Measurements from ENCODE around the gene DAZAP1.

Gene DAZAP1

DNA sequence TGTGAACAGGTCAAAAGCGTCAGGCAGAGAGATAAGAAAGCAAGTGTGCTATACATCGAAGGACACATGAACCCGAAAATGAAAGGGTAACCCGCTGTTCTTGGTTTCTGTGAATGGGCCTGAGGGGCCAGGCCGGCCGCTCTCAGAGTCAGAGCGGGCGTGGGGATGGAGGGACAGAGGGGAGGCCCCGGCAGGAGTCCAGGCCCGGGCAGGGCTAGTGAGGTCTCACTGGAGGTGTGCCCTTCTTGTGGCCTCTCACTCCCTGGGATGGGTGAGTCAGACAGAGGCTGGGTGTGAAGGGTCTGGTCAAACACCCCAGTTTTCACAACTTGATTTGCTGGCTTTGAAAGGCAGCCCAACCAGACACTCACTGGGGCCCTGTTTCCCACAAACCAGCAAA lies 41.1 kb upstream of the DAZAP1 start:
- TF ChIP-seq POLR2AphosphoS5 (IDR thresholded peaks at IDR 0.05; ENCODE audit: low read depth, low read length) = no peak
- TF ChIP-seq FOXP2 (optimal IDR thresholded peaks at IDR 0.05; ENCODE audit: borderline replicate concordance, extremely low read depth, extremely low read length, insufficient read depth) = no peak
- no peak for TF ChIP-seq SIN3A (IDR thresholded peaks at IDR 0.05; ENCODE audit: borderline replicate concordance, insufficient read depth, low read length)
- TF ChIP-seq TAF1 (IDR thresholded peaks at IDR 0.05; ENCODE audit: borderline replicate concordance, insufficient read depth, low read length) = no peak
- TF ChIP-seq, protein P1, sequence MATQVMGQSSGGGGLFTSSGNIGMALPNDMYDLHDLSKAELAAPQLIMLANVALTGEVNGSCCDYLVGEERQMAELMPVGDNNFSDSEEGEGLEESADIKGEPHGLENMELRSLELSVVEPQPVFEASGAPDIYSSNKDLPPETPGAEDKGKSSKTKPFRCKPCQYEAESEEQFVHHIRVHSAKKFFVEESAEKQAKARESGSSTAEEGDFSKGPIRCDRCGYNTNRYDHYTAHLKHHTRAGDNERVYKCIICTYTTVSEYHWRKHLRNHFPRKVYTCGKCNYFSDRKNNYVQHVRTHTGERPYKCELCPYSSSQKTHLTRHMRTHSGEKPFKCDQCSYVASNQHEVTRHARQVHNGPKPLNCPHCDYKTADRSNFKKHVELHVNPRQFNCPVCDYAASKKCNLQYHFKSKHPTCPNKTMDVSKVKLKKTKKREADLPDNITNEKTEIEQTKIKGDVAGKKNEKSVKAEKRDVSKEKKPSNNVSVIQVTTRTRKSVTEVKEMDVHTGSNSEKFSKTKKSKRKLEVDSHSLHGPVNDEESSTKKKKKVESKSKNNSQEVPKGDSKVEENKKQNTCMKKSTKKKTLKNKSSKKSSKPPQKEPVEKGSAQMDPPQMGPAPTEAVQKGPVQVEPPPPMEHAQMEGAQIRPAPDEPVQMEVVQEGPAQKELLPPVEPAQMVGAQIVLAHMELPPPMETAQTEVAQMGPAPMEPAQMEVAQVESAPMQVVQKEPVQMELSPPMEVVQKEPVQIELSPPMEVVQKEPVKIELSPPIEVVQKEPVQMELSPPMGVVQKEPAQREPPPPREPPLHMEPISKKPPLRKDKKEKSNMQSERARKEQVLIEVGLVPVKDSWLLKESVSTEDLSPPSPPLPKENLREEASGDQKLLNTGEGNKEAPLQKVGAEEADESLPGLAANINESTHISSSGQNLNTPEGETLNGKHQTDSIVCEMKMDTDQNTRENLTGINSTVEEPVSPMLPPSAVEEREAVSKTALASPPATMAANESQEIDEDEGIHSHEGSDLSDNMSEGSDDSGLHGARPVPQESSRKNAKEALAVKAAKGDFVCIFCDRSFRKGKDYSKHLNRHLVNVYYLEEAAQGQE (IDR thresholded peaks at IDR 0.05; ENCODE audit: insufficient read depth in 1 of 2, low read depth in 2 of 2, low read length in 2 of 2) = no peak

DNA sequence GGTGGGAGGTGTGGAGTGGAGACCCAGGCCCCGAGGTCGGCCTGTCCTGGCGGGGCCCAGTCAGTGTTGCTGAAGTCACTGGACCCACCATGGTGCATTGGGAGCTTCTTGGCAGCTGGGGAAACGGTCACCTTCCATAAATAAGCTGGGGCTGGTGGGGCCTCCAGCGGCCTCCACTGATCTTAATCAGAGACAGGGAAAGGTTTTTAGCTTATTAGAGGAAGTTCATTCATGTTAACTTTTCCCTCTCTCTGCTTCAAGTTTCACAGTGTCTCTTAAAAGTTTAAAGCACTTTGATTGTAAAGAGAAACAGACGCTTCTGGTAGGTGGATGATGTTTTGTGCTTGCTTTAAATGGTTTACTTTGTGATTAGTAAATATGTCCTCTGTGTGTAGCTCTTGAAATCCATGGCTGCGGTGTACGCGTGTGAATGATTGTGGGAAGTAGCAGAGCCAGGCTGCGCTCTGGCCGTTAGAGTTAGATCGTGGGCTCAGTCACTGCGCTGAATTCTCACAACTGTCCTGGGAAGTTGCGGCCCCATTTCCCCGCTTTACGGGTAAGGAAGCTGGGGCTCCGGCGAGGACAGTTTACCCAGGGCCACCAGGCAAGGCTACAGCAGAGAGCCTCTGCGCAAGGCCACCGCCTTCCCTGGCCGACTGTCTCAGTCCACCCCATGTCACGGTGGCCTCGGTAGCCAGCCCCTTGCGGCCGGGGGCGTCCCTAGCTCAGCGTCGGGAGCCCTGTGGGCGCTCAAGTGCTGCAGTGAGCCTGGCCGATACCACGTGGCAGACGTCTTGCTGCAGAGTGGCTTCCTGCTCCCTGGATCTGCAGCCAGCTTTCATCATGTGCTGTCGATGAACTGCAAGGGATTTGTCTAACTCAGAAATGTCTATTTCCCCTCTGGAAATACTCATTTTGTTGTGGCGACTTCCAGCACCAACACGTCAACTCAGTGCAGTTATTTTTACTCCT lies 40.2 kb upstream of the DAZAP1 start:
- TF ChIP-seq FOXP2 (optimal IDR thresholded peaks at IDR 0.05; ENCODE audit: borderline replicate concordance, extremely low read depth, extremely low read length, insufficient read depth) (peak; percentile 29), SIN3A (IDR thresholded peaks at IDR 0.05; ENCODE audit: borderline replicate concordance, insufficient read depth, low read length) (no peak), POLR2AphosphoS5 (IDR thresholded peaks at IDR 0.05; ENCODE audit: low read depth, low read length) (no peak)
- TF ChIP-seq, protein P1 (IDR thresholded peaks at IDR 0.05; ENCODE audit: insufficient read depth in 1 of 2, low read depth in 2 of 2, low read length in 2 of 2) = no peak

DNA sequence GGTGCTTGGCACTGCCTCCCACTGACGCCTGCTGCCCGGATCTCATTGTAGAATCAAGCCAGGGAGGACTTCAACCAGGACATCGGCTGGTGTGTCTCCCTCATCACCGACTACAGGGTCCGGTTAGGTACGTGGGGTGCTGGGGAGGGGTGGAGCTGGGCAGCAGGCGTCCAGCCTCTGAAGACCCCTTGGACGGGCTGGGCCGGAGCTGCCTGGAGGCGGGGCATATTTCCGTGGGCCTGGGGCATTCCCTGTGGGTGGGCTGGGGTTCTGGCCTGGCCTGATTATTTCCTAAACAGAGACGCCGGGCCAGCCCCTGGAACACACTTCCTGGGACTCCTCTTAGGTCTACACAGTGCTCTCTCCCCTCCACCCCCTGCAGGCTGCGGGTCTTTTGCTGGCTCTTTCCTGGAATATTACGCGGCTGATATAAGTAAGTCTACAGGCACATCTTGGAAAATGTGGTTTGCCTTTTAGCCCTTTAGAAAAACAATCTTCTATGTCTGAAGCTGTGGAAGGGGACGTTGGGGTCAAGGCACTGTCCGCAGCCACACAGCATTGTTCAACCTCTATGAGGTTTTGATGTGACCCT lies 38.1 kb upstream of the DAZAP1 start:
- no peak for TF ChIP-seq SIN3A (IDR thresholded peaks at IDR 0.05; ENCODE audit: borderline replicate concordance, insufficient read depth, low read length)
- no peak for TF ChIP-seq FOXP2 (optimal IDR thresholded peaks at IDR 0.05; ENCODE audit: borderline replicate concordance, extremely low read depth, extremely low read length, insufficient read depth)
- TF ChIP-seq, protein P1 (IDR thresholded peaks at IDR 0.05; ENCODE audit: insufficient read depth in 1 of 2, low read depth in 2 of 2, low read length in 2 of 2) = no peak
- TF ChIP-seq POLR2AphosphoS5 (IDR thresholded peaks at IDR 0.05; ENCODE audit: low read depth, low read length) = no peak
- no peak for TF ChIP-seq TAF1 (IDR thresholded peaks at IDR 0.05; ENCODE audit: borderline replicate concordance, insufficient read depth, low read length)

DNA sequence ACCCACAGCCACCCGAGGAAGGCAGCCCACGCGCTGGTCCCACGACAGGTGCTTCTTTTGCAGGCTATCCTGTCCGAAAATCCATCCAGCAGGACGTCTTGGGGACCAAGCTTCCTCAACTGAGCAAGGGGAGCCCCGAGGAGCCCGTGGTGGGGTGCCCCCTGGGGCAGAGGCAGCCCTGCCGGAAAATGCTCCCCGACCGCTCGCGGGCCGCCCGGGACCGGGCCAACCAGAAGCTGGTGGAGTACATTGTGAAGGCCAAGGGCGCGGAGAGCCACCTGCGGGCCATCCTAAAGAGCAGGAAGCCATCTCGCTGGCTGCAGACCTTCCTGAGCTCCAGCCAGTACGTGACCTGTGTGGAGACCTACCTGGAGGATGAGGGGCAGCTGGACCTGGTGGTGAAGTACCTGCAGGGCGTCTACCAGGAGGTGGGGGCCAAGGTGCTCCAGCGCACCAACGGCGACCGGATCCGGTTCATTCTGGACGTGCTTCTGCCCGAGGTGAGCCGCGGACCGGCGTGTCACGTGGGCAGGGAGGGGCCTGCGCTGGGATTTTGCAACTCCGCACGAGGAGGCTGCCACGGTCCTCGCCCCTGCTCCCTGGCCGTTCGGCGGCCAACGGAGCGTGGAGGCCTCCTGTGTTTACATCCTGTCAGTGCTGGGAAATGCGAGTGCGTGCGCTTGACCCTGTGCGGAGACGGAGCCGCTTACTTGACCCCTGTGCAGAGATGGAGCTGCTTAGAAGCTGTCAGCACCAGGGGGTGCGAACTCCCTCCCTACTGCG lies 36.6 kb upstream of the DAZAP1 start:
- TF ChIP-seq POLR2AphosphoS5 (IDR thresholded peaks at IDR 0.05; ENCODE audit: low read depth, low read length) (no peak), FOXP2 (optimal IDR thresholded peaks at IDR 0.05; ENCODE audit: borderline replicate concordance, extremely low read depth, extremely low read length, insufficient read depth) (peak; percentile 100), TAF1 (IDR thresholded peaks at IDR 0.05; ENCODE audit: borderline replicate concordance, insufficient read depth, low read length) (no peak), SIN3A (IDR thresholded peaks at IDR 0.05; ENCODE audit: borderline replicate concordance, insufficient read depth, low read length) (no peak)
- TF ChIP-seq, protein P1 (IDR thresholded peaks at IDR 0.05; ENCODE audit: insufficient read depth in 1 of 2, low read depth in 2 of 2, low read length in 2 of 2) = no peak
